Measurements from ENCODE around the gene MINDY4.

MINDY4 gene

DNA sequence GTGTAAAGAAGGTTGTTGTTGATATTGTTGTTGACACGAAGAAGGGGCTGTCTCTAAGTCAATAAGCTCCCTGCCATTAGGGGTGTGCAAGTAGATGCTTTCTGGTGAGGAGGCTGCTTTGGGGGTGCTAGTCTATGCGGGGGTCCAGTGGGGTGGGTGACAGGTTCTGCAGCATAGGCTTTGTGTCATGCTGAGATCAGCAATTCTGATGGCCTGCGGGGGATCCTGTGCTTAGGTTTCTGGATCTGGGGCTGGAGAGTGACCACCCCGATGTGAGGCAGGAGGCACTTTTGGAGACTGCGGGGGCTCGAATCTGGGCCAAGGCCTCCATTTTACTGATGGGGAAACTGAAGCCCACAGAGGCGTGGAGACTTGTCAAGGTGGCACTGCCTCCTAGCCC, 145.6 kb downstream of the MINDY4 start:
- no peak for DNase-seq (ENCODE audit: low read depth)
- H3K4me3 ChIP-seq (ENCODE audit: low read length), result no peak overlapping the region
- TF ChIP-seq, protein P1, sequence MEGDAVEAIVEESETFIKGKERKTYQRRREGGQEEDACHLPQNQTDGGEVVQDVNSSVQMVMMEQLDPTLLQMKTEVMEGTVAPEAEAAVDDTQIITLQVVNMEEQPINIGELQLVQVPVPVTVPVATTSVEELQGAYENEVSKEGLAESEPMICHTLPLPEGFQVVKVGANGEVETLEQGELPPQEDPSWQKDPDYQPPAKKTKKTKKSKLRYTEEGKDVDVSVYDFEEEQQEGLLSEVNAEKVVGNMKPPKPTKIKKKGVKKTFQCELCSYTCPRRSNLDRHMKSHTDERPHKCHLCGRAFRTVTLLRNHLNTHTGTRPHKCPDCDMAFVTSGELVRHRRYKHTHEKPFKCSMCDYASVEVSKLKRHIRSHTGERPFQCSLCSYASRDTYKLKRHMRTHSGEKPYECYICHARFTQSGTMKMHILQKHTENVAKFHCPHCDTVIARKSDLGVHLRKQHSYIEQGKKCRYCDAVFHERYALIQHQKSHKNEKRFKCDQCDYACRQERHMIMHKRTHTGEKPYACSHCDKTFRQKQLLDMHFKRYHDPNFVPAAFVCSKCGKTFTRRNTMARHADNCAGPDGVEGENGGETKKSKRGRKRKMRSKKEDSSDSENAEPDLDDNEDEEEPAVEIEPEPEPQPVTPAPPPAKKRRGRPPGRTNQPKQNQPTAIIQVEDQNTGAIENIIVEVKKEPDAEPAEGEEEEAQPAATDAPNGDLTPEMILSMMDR (IDR thresholded peaks at IDR 0.05; ENCODE audit: insufficient read depth, low read depth, low read length, missing control alignments), result no peak

DNA sequence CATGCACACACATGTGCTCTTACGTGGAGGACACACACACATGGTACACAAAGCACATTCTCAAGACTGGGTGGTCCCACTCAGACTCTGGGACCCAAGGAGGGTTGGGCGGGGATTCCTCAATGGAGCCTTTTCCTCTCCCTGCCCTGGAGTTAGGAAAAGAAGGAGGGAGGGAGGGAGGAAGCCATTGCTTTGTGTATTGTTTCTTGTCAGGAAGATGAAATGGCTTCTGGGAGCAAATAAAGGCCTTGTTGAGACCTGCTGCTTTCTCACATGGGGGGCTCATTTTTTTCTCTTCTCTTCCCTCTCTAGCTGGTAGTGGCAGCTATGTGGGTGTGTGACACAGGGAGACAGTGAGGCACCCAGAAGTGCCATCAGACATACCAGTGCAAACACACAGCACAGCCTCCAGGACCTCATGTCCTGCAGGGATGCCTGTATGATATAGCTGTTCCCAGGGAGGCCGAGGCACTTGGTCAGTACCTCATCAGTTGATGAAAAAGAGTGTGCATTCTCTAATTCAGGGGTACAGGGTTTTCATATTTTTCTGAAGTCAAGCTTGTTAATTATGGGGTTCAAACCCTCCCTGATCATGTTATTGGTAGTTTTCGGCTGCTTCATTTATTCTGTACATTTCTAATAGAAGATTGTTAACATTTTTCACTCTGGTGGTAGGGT, 146.1 kb downstream of the MINDY4 start:
- TF ChIP-seq, protein P1 (IDR thresholded peaks at IDR 0.05; ENCODE audit: insufficient read depth, low read depth, low read length, missing control alignments), result no peak
- no peak for DNase-seq (ENCODE audit: low read depth)
- H3K4me3 ChIP-seq (ENCODE audit: low read length), result no peak overlapping the region

DNA sequence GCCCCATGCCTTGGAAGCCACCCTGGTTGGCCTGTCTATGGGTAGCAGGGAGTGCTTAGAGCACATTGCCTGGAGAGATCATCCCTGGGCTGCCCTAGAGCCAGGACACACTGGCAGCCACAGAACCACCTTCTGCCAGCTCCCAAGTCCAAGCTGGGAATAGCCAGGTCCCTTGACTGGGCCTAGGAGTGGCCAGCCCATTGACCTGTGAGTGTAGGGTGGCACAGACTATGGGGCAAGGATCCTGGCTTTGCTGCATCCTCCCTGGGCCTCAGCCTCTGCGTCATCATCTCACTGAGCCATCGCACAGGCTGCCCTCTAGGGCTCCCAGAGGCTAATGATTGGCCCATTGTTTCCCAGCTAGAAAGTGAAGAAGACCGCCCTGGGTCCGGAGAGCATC, 147.5 kb downstream of the MINDY4 start:
- TF ChIP-seq, protein P1 (IDR thresholded peaks at IDR 0.05; ENCODE audit: insufficient read depth, low read depth, low read length, missing control alignments), result no peak
- H3K4me3 ChIP-seq (ENCODE audit: low read length), result no peak overlapping the region
- no peak for DNase-seq (ENCODE audit: low read depth)

DNA sequence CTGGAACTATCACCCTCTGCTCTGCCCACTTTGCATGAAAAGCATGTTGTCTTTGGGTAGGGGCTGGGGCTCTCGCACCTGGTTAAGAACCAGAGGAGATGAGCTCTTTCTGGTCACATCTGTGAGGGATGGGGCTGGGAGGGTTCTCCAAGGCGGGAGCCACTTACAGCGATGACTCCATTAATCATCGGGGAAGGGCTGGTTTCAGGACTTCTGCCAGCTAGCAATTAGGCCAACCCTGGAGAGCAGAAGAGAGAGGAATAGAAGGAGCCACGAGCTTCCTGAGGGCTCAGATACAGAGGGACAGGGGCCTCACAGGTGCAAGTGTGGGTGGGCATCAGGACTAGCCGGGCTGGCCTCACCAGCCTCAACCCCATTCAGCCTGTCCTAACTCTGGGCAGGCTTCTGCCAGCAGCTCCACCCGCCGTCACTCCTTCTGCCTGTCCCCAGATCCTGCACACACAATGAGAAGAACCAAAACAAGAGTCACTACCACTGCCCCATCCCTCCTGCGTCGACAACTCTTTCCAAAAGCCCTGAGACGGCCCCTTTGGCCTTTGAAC, 148.9 kb downstream of the MINDY4 start:
- H3K4me3 ChIP-seq (ENCODE audit: low read length), result no peak overlapping the region
- TF ChIP-seq, protein P1 (IDR thresholded peaks at IDR 0.05; ENCODE audit: insufficient read depth, low read depth, low read length, missing control alignments), result no peak
- peak; percentile 44 for DNase-seq (ENCODE audit: low read depth)

DNA sequence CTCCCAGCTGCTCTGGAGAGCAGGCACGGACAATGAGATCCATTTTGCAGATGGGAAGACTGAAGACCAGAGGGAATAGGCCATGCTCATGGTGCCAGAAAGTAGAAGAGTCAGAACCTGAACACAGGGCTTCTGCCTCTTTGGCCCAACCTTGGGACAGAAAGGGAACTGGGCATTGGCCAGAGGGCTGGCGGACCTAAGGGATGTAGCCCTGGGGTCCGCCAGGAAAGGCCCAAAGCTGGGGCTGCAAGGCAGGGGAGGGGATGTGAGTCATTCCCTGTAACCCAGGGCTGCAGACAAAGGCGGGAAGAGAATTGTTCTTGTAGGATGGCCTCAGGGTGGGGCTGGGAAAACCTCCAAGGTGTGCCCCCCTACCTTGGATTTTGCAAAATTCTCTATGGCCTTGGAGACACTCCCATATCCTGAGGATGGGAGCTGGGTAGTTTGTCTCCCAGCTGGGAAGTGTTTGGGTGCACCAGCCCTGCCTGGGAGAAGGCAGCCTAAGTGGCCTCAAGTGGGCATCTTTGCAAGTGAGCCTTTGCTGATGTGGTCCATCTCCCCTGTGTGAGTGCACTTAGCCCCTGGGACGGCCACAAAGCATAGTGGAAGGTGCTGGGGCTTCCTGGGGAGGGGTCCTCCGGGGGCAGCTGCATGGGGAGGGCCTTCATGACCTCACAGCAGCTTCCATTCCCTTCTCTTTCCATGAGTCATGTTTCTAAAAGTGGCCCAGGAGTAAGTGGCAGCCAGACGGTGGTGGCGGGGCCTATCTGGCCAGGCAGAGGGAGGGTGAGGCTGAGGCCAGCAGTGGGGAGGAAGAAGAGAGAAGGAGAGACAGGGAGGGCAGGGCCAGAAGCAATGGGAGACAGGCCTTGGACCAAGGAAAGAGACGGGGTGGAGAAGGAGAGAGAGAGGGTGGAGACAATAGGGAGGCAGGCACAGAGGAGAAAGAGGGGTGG, 149.6 kb downstream of the MINDY4 start:
- peak; percentile 8 for DNase-seq (ENCODE audit: low read depth)
- TF ChIP-seq, protein P1 (IDR thresholded peaks at IDR 0.05; ENCODE audit: insufficient read depth, low read depth, low read length, missing control alignments), result no peak
- no peak overlapping the region for H3K4me3 ChIP-seq (ENCODE audit: low read length)

DNA sequence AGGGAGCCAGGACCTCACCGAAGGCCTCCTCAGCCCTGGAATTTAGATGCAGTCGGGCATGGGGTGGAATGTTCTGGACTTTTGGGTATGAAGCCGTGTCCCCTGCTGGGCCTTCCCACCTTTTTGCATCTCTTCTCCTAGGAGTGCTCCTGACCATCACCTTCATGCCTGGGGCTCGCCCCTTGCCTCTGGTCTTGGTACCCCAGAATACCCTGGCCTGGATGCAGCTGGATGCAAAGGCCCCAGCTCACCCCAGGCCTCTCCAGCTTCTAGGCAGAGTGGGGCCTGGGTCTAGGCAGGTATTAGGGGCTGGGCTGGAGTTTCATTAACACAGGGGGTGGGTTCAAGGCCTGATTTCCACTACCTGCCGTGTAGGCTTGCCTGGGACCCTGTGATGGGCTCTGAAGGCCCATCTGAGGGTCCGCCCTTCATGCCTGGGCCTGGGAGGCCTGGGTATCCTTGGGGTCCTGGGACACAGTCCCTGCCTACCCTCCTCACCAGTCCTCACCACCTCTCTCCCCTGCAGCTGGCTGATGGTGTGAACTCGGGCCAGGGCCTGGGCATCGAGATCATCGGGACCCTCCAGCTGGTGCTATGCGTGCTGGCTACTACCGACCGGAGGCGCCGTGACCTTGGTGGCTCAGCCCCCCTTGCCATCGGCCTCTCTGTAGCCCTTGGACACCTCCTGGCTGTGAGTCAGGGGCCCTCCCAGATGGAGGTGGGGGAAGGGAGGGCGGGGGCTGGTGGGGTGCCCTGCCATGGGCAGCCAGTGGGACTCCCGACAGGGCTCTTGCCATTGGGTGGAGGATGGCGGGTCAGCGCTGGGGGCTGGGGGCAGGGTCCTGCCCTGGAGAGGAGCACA, 150.6 kb downstream of the MINDY4 start:
- TF ChIP-seq, protein P1 (IDR thresholded peaks at IDR 0.05; ENCODE audit: insufficient read depth, low read depth, low read length, missing control alignments), result no peak
- DNase-seq (ENCODE audit: low read depth), result no peak
- H3K4me3 ChIP-seq (ENCODE audit: low read length), result no peak overlapping the region
